ENCODE measurements around the gene AQP2.

Gene AQP2

GRCh38 chr12:49930515-49931288 is 19.8 kb upstream of the AQP2 start:
- Histone ChIP-seq H3K79me2 (ENCODE audit: insufficient read depth, low read depth) (no peaks in the 10 kb centered on the region), H3K4me1 (ENCODE audit: low read depth, poor library complexity, severe bottlenecking) (peaks cover 18% of the 10 kb centered on the region), H3K4me2 (no peak overlapping the region), H3K4me3 (IDR thresholded peaks at IDR 0.05; ENCODE audit: insufficient read depth, low read depth, low read length) (no peak overlapping the region), H3K27me3 (ENCODE audit: insufficient read depth, low read depth) (no peaks in the 10 kb centered on the region), H3K9ac (no peak overlapping the region), H3K27ac (no peak overlapping the region), H2AFZ (ENCODE audit: low read depth) (no peak overlapping the region), H4K20me1 (ENCODE audit: insufficient read depth) (no peaks in the 10 kb centered on the region), H3K36me3 (ENCODE audit: insufficient read depth) (no peaks in the 10 kb centered on the region)
- TF ChIP-seq, protein P1, sequence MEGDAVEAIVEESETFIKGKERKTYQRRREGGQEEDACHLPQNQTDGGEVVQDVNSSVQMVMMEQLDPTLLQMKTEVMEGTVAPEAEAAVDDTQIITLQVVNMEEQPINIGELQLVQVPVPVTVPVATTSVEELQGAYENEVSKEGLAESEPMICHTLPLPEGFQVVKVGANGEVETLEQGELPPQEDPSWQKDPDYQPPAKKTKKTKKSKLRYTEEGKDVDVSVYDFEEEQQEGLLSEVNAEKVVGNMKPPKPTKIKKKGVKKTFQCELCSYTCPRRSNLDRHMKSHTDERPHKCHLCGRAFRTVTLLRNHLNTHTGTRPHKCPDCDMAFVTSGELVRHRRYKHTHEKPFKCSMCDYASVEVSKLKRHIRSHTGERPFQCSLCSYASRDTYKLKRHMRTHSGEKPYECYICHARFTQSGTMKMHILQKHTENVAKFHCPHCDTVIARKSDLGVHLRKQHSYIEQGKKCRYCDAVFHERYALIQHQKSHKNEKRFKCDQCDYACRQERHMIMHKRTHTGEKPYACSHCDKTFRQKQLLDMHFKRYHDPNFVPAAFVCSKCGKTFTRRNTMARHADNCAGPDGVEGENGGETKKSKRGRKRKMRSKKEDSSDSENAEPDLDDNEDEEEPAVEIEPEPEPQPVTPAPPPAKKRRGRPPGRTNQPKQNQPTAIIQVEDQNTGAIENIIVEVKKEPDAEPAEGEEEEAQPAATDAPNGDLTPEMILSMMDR (conservative IDR thresholded peaks at IDR 0.05; ENCODE audit: low read depth, low read length), result no peak

DNA sequence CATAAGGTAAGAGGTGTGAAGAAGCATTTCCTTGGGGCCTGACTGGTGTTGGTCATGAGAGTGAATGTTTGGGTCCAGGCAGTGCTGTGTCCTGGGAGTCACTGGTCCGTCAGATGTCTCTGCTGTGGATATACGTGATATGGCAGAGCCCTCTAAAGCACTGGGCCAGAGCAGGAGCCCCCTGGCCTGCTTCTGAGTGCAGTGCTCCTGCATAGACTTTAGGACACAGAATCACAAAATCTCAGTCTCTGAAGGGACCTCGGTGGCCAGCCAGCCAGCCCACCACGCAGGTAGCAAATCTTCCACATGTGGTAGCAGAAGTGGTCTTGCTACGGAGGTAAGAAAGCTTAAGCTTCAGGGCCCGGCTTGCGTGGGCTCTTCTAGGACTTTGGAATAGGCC is 18.5 kb upstream of the AQP2 start:
- TF ChIP-seq, protein P1 (conservative IDR thresholded peaks at IDR 0.05; ENCODE audit: low read depth, low read length), result no peak
- Histone ChIP-seq H3K9ac (no peak overlapping the region), H4K20me1 (ENCODE audit: insufficient read depth) (no peaks in the 10 kb centered on the region), H3K4me1 (ENCODE audit: low read depth, poor library complexity, severe bottlenecking) (peaks cover 18% of the 10 kb centered on the region), H3K4me2 (no peak overlapping the region), H3K4me3 (IDR thresholded peaks at IDR 0.05; ENCODE audit: insufficient read depth, low read depth, low read length) (no peak overlapping the region), H2AFZ (ENCODE audit: low read depth) (no peak overlapping the region), H3K27ac (no peak overlapping the region), H3K36me3 (ENCODE audit: insufficient read depth) (no peaks in the 10 kb centered on the region), H3K79me2 (ENCODE audit: insufficient read depth, low read depth) (no peaks in the 10 kb centered on the region), H3K27me3 (ENCODE audit: insufficient read depth, low read depth) (no peaks in the 10 kb centered on the region)

DNA sequence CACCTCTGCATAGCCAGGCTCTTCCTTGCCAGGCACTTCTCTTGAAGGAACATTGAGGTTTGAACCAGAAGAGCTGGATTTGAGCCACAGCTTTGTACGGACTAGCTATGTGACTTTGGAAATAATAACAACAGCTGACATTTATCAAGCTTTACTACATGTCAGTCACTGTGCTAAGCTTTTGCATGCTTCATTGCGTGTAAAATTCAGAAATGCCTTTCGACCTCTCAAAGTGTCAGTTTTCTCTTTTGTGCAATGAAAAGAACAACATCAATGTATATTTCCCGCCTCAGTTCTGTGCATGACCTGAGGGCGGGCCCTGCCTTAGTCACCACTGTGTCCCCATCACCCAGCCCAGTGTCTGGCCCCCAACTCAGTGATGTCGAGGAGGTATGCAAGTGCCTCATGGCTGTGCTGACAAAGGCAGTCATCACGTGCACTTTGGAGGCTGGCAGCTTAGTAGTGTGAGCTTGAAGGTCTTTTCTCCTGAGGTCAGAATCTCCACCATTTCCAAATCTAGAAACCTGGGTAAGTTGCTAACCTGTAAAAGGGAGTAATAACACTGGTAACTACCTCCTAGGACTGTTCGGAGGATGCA is 17.9 kb upstream of the AQP2 start:
- Histone ChIP-seq H3K79me2 (ENCODE audit: insufficient read depth, low read depth) (no peaks in the 10 kb centered on the region), H3K4me2 (no peak overlapping the region), H4K20me1 (ENCODE audit: insufficient read depth) (no peaks in the 10 kb centered on the region), H2AFZ (ENCODE audit: low read depth) (no peak overlapping the region), H3K4me1 (ENCODE audit: low read depth, poor library complexity, severe bottlenecking) (peaks cover 18% of the 10 kb centered on the region), H3K27me3 (ENCODE audit: insufficient read depth, low read depth) (no peaks in the 10 kb centered on the region), H3K4me3 (IDR thresholded peaks at IDR 0.05; ENCODE audit: insufficient read depth, low read depth, low read length) (no peak overlapping the region), H3K9ac (no peak overlapping the region), H3K36me3 (ENCODE audit: insufficient read depth) (no peaks in the 10 kb centered on the region), H3K27ac (no peak overlapping the region)
- TF ChIP-seq, protein P1 (conservative IDR thresholded peaks at IDR 0.05; ENCODE audit: low read depth, low read length), result no peak

DNA sequence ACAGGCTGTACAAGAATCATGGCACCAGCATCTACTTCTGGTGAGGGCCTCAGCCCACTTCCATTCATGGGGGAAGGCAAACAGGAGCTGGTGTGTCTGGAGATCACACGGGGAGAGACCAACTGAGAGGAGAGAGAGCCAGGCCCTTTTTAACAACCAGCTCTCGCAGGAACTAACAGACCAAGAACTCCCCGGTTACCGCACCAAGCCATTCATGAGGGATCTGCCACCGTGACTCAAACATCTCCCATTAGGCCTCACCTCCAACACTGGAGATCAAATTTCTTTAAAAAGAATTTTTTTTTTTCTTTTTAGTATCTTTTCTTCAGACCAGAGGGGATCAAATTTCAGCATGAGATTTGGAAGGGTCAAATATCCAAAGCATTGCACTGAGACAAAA is 16.7 kb upstream of the AQP2 start:
- no peaks in the 10 kb centered on the region for H3K36me3 ChIP-seq (ENCODE audit: insufficient read depth)
- no peaks in the 10 kb centered on the region for H4K20me1 ChIP-seq (ENCODE audit: insufficient read depth)
- no peaks in the 10 kb centered on the region for H3K79me2 ChIP-seq (ENCODE audit: insufficient read depth, low read depth)
- H2AFZ ChIP-seq (ENCODE audit: low read depth), result no peak overlapping the region
- H3K4me3 ChIP-seq (IDR thresholded peaks at IDR 0.05; ENCODE audit: insufficient read depth, low read depth, low read length), result no peak overlapping the region
- H3K27me3 ChIP-seq (ENCODE audit: insufficient read depth, low read depth), result no peaks in the 10 kb centered on the region
- TF ChIP-seq, protein P1 (conservative IDR thresholded peaks at IDR 0.05; ENCODE audit: low read depth, low read length), result no peak
- no peak overlapping the region for H3K4me2 ChIP-seq
- H3K9ac ChIP-seq, result no peak overlapping the region
- H3K27ac ChIP-seq, result no peak overlapping the region
- peaks cover 18% of the 10 kb centered on the region for H3K4me1 ChIP-seq (ENCODE audit: low read depth, poor library complexity, severe bottlenecking)
